ENCODE measurements around the gene CCNJ.

DNA sequence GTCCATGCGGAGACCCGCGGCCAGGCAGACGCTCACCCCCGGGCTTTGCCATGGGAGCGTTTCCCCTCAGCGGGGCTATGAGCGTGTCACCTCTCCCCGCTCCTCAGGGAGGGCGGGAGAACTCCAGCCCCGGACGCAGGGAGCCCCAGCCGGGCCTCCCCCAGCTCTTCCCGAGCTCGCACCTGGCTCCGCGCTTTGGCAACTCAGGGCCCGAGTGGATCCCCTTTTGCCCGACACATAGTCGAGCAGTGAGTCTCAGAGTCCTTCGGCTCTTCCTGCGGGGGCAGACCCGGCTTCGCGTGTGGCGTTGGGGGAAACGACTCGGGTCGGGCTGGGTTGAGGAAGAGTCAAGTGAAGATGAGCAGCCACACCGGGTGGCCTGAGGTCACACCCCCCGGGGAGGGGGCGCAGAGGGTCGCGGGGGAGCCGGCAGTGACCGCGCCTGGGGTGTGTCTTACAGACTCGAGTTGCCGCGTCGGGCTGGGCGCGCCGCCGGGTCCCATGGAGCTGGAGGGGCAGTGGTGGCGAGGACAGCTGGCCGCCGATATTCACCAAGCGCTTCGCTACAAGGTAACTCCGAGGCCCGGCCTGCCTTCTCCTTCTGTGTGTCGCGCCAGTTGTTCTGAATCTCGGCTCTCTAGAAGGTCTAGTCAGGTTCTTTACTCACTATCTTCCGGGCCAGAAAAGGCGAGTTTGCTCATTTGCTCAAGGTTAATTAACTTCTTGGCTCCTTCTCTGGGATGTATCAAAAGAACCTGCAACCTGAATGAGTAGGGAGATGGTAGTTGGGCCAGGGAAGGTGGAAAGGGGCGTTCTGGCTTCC is 721 bp downstream of the CCNJ start:
- TF ChIP-seq EZH2 (IDR thresholded peaks at IDR 0.05; ENCODE audit: low read depth, unreplicated experiment) = no peak
- no peak for TF ChIP-seq NANOG (IDR thresholded peaks at IDR 0.05; ENCODE audit: borderline replicate concordance)
- no peak for TF ChIP-seq CTCF (conservative IDR thresholded peaks at IDR 0.05; ENCODE audit: low read depth in 2 of 2)
- TF ChIP-seq JUNB (IDR thresholded peaks at IDR 0.05; ENCODE audit: unreplicated experiment) = no peak
- no peak for TF ChIP-seq POLR2AphosphoS5 (IDR thresholded peaks at IDR 0.05; ENCODE audit: low read depth)
- TF ChIP-seq, protein P1, sequence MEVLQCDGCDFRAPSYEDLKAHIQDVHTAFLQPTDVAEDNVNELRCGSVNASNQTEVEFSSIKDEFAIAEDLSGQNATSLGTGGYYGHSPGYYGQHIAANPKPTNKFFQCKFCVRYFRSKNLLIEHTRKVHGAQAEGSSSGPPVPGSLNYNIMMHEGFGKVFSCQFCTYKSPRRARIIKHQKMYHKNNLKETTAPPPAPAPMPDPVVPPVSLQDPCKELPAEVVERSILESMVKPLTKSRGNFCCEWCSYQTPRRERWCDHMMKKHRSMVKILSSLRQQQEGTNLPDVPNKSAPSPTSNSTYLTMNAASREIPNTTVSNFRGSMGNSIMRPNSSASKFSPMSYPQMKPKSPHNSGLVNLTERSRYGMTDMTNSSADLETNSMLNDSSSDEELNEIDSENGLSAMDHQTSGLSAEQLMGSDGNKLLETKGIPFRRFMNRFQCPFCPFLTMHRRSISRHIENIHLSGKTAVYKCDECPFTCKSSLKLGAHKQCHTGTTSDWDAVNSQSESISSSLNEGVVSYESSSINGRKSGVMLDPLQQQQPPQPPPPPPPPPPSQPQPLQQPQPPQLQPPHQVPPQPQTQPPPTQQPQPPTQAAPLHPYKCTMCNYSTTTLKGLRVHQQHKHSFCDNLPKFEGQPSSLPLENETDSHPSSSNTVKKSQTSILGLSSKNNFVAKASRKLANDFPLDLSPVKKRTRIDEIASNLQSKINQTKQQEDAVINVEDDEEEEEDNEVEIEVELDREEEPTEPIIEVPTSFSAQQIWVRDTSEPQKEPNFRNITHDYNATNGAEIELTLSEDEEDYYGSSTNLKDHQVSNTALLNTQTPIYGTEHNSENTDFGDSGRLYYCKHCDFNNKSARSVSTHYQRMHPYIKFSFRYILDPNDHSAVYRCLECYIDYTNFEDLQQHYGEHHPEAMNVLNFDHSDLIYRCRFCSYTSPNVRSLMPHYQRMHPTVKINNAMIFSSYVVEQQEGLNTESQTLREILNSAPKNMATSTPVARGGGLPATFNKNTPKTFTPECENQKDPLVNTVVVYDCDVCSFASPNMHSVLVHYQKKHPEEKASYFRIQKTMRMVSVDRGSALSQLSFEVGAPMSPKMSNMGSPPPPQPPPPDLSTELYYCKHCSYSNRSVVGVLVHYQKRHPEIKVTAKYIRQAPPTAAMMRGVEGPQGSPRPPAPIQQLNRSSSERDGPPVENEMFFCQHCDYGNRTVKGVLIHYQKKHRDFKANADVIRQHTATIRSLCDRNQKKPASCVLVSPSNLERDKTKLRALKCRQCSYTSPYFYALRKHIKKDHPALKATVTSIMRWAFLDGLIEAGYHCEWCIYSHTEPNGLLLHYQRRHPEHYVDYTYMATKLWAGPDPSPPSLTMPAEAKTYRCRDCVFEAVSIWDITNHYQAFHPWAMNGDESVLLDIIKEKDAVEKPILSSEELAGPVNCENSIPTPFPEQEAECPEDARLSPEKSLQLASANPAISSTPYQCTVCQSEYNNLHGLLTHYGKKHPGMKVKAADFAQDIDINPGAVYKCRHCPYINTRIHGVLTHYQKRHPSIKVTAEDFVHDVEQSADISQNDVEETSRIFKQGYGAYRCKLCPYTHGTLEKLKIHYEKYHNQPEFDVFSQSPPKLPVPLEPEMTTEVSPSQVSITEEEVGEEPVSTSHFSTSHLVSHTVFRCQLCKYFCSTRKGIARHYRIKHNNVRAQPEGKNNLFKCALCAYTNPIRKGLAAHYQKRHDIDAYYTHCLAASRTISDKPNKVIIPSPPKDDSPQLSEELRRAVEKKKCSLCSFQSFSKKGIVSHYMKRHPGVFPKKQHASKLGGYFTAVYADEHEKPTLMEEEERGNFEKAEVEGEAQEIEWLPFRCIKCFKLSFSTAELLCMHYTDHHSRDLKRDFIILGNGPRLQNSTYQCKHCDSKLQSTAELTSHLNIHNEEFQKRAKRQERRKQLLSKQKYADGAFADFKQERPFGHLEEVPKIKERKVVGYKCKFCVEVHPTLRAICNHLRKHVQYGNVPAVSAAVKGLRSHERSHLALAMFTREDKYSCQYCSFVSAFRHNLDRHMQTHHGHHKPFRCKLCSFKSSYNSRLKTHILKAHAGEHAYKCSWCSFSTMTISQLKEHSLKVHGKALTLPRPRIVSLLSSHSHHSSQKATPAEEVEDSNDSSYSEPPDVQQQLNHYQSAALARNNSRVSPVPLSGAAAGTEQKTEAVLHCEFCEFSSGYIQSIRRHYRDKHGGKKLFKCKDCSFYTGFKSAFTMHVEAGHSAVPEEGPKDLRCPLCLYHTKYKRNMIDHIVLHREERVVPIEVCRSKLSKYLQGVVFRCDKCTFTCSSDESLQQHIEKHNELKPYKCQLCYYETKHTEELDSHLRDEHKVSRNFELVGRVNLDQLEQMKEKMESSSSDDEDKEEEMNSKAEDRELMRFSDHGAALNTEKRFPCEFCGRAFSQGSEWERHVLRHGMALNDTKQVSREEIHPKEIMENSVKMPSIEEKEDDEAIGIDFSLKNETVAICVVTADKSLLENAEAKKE (CRISPR knock-in tag; IDR thresholded peaks at IDR 0.05) = no peak
- no peak for TF ChIP-seq EZH2phosphoT487 (IDR thresholded peaks at IDR 0.05; ENCODE audit: unreplicated experiment)
- TF ChIP-seq, protein P2, sequence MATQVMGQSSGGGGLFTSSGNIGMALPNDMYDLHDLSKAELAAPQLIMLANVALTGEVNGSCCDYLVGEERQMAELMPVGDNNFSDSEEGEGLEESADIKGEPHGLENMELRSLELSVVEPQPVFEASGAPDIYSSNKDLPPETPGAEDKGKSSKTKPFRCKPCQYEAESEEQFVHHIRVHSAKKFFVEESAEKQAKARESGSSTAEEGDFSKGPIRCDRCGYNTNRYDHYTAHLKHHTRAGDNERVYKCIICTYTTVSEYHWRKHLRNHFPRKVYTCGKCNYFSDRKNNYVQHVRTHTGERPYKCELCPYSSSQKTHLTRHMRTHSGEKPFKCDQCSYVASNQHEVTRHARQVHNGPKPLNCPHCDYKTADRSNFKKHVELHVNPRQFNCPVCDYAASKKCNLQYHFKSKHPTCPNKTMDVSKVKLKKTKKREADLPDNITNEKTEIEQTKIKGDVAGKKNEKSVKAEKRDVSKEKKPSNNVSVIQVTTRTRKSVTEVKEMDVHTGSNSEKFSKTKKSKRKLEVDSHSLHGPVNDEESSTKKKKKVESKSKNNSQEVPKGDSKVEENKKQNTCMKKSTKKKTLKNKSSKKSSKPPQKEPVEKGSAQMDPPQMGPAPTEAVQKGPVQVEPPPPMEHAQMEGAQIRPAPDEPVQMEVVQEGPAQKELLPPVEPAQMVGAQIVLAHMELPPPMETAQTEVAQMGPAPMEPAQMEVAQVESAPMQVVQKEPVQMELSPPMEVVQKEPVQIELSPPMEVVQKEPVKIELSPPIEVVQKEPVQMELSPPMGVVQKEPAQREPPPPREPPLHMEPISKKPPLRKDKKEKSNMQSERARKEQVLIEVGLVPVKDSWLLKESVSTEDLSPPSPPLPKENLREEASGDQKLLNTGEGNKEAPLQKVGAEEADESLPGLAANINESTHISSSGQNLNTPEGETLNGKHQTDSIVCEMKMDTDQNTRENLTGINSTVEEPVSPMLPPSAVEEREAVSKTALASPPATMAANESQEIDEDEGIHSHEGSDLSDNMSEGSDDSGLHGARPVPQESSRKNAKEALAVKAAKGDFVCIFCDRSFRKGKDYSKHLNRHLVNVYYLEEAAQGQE (IDR thresholded peaks at IDR 0.05; ENCODE audit: unreplicated experiment) = no peak
- TF ChIP-seq CREB1 (CRISPR knock-in tag; IDR thresholded peaks at IDR 0.05; ENCODE audit: low read depth) = peak; percentile 56; the same call in 1 of the 2 replicates
- no peak for TF ChIP-seq ZNF331 (CRISPR knock-in tag; IDR thresholded peaks at IDR 0.05; ENCODE audit: low read depth)
- TF ChIP-seq ZNF114 (CRISPR knock-in tag; IDR thresholded peaks at IDR 0.05) = no peak
- TF ChIP-seq, protein P3, sequence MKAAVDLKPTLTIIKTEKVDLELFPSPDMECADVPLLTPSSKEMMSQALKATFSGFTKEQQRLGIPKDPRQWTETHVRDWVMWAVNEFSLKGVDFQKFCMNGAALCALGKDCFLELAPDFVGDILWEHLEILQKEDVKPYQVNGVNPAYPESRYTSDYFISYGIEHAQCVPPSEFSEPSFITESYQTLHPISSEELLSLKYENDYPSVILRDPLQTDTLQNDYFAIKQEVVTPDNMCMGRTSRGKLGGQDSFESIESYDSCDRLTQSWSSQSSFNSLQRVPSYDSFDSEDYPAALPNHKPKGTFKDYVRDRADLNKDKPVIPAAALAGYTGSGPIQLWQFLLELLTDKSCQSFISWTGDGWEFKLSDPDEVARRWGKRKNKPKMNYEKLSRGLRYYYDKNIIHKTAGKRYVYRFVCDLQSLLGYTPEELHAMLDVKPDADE (IDR thresholded peaks at IDR 0.05) = no peak

All from GM23338 (cell line).